Brain microvascular endothelial cell (primary cell): ENCODE data around the gene FRRS1L.
A peak's percentile ranks its signal among the peaks of the same experiment; 100 is the strongest.

ENCODE experiments used
- DNase-seq: peaks from one replicate; pipeline ENCODE4 v3.0.0-alpha.2; 2020
- H3K27ac ChIP-seq: fragments of 250-450 bp; sonication (Bioruptor Pico); 2 replicates; pipeline ENCODE4 v1.5.1; 2020; ENCODE audit warnings: mild to moderate bottlenecking, moderate library complexity
- H3K27me3 ChIP-seq: fragments of 250-450 bp; sonication (Bioruptor Pico); replicated peaks from 2 replicates; pipeline ENCODE4 v1.5.1; 2020; ENCODE audit warnings: mild to moderate bottlenecking
- H3K36me3 ChIP-seq: fragments of 250-450 bp; sonication (Bioruptor Pico); replicated peaks from 2 replicates; pipeline ENCODE4 v1.5.1; 2020; ENCODE audit warnings: mild to moderate bottlenecking
- H3K4me3 ChIP-seq: 2 replicates; pipeline ENCODE4 v1.5.1; 2011; ENCODE audit warnings: low read depth, mild to moderate bottlenecking, control low read depth, low read length, moderate library complexity
- in situ Hi-C: cut with HindIII; loops from 2 replicates; pipeline ENCODE4 v1.10.0; 2017; ENCODE audit warnings: low sequenced_read_pairs, low pct_ligation_motif_present
- TF ChIP-seq, protein P1 (sequence below): IDR thresholded peaks from 2 replicates; pipeline ENCODE4 v1.5.1; 2011; ENCODE audit warnings: low read depth, mild to moderate bottlenecking, moderate library complexity, low read length, control low read depth, inconsistent platforms; ENCODE audit errors: missing control alignments

The FRRS1L gene, protein sequence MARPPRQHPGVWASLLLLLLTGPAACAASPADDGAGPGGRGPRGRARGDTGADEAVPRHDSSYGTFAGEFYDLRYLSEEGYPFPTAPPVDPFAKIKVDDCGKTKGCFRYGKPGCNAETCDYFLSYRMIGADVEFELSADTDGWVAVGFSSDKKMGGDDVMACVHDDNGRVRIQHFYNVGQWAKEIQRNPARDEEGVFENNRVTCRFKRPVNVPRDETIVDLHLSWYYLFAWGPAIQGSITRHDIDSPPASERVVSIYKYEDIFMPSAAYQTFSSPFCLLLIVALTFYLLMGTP

DNA sequence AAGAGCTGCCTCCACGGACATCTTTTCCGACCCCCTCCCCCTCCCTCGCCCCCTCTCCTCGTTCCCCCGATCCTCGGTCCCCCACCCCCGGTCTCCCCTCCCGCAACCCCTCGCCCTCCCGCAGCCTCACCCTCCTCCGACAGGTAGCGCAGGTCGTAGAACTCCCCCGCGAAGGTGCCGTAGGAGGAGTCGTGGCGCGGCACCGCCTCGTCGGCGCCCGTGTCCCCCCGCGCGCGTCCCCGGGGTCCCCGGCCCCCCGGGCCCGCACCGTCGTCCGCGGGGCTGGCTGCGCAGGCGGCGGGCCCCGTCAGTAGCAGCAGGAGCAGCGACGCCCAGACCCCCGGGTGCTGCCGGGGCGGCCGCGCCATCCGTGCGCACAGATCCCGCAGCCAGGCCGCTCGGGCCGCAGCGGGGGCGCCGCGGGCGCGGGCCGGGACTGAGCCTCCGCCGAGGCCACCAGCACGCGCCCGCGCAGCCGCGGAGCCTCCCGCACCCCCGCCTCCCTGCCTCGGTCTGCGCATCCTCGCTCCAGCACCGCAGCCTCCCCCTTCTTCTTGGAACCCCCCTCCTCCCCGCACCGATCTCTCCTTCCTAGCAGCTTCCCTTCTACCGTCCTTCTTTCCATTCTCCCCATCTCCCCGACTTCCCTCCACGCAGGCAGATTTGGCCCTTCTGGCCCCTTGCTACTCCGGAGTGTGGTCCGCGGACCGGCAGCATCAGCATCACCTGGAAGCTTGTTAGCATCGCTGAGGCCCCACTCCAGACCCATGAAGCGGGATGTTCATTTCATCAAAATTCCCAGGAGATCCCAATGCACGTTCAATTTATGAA, at the start of gene FRRS1L:
FRRS1L (minus strand) TSS at position 479 of the 831 bp plus-strand sequence; CDS start at position 368, 111 bp downstream.
- in situ Hi-C loops: no loop called here
- Histone ChIP-seq H3K27me3 (peaks cover 8% of the 10 kb centered on the region), H3K4me3 (peak within 1 kb of the TSS; percentile 39), H3K36me3 (no peaks in the 10 kb centered on the region), H3K27ac (no peak within 1 kb of the TSS)
- no peak for DNase-seq
- TF ChIP-seq, protein P1, sequence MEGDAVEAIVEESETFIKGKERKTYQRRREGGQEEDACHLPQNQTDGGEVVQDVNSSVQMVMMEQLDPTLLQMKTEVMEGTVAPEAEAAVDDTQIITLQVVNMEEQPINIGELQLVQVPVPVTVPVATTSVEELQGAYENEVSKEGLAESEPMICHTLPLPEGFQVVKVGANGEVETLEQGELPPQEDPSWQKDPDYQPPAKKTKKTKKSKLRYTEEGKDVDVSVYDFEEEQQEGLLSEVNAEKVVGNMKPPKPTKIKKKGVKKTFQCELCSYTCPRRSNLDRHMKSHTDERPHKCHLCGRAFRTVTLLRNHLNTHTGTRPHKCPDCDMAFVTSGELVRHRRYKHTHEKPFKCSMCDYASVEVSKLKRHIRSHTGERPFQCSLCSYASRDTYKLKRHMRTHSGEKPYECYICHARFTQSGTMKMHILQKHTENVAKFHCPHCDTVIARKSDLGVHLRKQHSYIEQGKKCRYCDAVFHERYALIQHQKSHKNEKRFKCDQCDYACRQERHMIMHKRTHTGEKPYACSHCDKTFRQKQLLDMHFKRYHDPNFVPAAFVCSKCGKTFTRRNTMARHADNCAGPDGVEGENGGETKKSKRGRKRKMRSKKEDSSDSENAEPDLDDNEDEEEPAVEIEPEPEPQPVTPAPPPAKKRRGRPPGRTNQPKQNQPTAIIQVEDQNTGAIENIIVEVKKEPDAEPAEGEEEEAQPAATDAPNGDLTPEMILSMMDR: no peak

DNA sequence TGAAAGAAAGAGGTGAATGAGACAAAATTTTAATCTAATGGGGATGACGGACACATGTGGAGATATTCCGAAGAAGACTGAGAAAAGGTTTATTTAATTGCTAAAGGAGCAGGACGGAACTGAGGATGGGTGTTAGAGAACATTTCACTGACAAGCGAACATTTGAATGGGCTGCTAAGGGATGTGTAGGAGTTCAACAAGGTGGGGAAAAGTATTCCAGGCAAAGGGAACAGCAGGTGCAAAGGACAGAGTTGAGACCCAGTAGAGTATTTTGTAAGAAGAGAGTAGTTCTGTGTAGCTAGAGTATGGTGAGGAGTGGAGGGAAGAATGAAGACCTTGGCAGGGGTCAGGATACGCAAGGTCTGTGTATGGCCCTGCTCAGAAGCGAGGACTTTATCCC, 47.4 kb upstream of the FRRS1L start:
- no peak for DNase-seq
- H3K4me3 ChIP-seq: no peak overlapping the region
- TF ChIP-seq, protein P1: no peak
- no peak overlapping the region for H3K27ac ChIP-seq
- H3K36me3 ChIP-seq: no peaks in the 10 kb centered on the region
- in situ Hi-C loops: no loop called here
- peaks cover 2% of the 10 kb centered on the region for H3K27me3 ChIP-seq

DNA sequence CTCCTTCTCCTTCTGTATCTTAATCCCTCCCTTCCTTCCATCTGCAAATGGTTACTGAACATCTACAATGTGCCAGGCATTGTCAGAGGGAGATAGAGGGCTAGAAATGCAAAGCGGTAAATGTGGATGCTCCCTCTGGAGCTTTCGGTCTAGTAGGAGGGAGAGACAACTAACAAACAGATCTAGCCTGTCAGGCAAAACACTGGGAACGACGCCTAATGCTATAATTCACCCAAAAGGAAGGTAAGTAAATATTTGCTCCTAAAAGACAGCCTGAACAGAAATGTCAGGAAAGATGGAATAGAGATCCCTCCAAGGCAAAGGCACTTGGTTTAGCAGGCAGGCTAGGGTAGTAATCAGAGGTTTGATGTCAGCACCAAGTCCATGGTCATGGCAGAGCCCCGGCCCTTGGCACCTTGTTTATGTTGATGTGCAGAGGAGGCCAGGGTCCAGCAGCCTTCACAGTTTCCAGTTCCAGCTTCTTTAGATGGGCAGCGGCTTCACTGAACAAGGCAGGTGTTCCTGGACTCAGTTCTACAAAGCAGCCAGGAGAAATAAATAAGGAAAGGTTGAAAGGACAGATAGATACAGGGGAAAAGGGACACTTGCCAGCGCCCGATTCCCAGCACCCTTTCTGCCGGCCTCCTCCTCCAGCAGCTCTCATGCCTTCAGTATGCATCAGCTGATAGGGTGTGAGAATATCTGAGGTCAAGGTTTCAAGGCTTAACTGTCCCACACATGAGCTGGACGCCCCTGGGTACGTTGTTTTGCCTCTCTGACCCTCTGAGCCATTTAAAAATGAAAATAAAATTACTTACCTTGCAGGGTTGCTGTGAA, 46.5 kb upstream of the FRRS1L start:
- Histone ChIP-seq H3K4me3 (no peak overlapping the region), H3K36me3 (no peaks in the 10 kb centered on the region), H3K27me3 (peaks cover 2% of the 10 kb centered on the region), H3K27ac (no peak overlapping the region)
- TF ChIP-seq, protein P1: no peak
- in situ Hi-C loops: no loop called here
- DNase-seq: no peak

DNA sequence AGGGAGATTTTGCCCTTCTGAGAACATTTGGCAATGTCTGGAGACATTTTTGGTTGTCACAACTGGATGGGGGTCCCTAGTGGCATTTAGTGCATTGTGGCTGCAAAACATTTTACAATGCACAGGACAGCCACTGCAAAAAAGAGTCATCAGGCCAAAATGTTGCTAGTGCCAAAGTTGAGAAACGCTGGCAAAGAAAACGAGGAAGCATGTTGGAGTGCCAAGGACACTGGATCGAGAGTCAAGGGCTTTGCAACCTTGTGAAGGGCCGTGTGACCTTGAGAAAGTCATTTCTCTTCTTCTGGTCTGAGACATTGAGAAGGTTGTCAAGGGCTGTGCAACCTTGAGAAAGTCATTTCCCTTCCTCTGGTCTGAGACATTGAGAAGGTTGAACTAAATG, 45.7 kb upstream of the FRRS1L start:
- no peaks in the 10 kb centered on the region for H3K36me3 ChIP-seq
- no peak for DNase-seq
- TF ChIP-seq, protein P1: no peak
- H3K4me3 ChIP-seq: no peak overlapping the region
- H3K27ac ChIP-seq: no peak overlapping the region
- in situ Hi-C loops: no loop called here
- peaks cover 2% of the 10 kb centered on the region for H3K27me3 ChIP-seq

- no peaks in the 10 kb centered on the region for H3K27me3 ChIP-seq
- H3K4me3 ChIP-seq: no peak overlapping the region
- H3K27ac ChIP-seq: no peak overlapping the region
- in situ Hi-C loops: no loop called here
- no peak for DNase-seq
- H3K36me3 ChIP-seq: no peaks in the 10 kb centered on the region
- TF ChIP-seq, protein P1: peak; percentile 12
Measured at GRCh38 chr9:109206670-109207069, 39.6 kb upstream of the FRRS1L start.
